ENCODE results near the gene PPP1R14D. TPM values are rescaled to one million over a fixed set of nuclear protein-coding genes. Genes with fewer than 3 reads are reported as not detected.

PPP1R14D gene
- total and polyA plus RNA-seq, 2 of the 8 experiments (the other 6 are each of a cell fraction or from before 2014, with no cell fraction given): not detected

DNA sequence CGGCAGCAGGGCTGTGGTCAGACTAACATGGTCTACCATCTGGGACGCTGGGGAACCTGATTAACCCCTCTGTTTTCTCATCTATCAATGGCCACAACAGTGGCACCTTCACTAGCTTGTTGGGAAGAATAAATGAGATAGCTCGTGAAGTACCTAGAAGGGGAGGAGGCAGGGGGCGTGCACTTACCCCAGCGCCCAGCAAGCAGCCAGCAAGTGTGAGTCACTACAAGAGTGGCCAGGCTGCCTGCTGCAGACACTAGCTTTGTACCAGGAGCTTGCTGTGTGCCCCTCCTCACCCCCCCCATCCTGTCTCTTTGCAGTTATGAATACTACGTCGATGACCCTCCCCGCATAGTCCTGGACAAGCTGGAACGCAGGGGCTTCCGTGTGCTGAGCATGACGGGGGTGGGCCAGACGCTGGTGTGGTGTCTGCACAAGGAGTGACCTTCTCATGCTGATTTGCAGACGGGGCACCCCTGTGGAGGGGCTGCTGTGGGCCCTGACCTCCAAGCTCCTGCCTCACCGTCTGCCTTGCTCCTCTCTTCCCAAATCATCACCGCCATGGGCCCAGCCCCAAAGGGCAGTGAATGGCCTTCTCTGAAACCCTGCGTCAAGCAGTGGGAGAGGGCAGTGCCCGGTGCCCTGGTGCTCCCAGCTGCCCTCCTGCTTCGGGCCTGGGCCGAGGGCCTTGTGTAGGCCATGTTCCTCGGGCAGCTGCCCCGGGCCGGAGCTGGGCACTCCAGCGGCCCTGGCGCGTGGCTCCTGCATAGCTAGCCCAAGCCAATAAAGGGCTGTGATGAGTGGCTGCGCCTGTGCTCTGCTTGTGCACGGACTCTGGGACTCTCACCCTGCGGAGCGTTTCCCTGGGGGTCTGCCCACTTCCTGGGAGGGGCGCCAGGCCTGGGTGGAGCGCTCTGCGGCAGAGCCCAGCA is 61.3 kb downstream of the PPP1R14D start:
- DNase-seq (ENCODE audit: low read depth in 1 of 2, low spot score in 2 of 2) (no peak), FAIRE-seq (no peak)
- H3K4me1 ChIP-seq (replicated peaks in 1 of 4; ENCODE audit: control insufficient read depth in 3 of 4, insufficient read depth in 4 of 4, low read length in 3 of 4): peaks cover 6 to 30% (median 19%) of the 10 kb centered on the region in 4 experiments
- H3K79me1 ChIP-seq (ENCODE audit: low read depth, low read length): no peaks in the 10 kb centered on the region; the same call in 1 of the 2 replicates
- no peak overlapping the region for H3K14ac ChIP-seq (ENCODE audit: insufficient read length)
- no peak overlapping the region for H4K8ac ChIP-seq (ENCODE audit: extremely low read depth, insufficient read depth, low read length)
- H3K27me3 ChIP-seq (replicated peaks in 1 of 4; ENCODE audit: control insufficient read depth in 3 of 4, extremely low read depth in 1 of 4, insufficient read depth in 3 of 4, low read length in 3 of 4): peaks cover 0 to 7% (median 3%) of the 10 kb centered on the region in 4 experiments; a peak in 5 of 7 replicates
- H3K9ac ChIP-seq (replicated peaks in 1 of 4; ENCODE audit: extremely low read depth in 1 of 4, low read depth in 3 of 4, low read length in 3 of 4): no peak overlapping the region
- H2BK5ac ChIP-seq (ENCODE audit: low read depth, low read length): no peak overlapping the region; the same call in 1 of the 2 replicates
- H3K27ac ChIP-seq (ENCODE audit: low read depth, low read length): no peak overlapping the region
- H3K79me2 ChIP-seq (ENCODE audit: control insufficient read depth in 1 of 2, insufficient read depth in 2 of 2, low read length in 2 of 2): no peaks in the 10 kb centered on the region
- ChIA-PET POLR2A (ENCODE audit: partially characterized antibody) (interaction anchor here (0.6 to 2.0 kb wide), 14 partner anchors 9 to 350 kb away, joined by 3 to 9 read pairs (median 4); partner anchors contain the start of genes RAD51 and SPINT1), CTCF (ENCODE audit: partially characterized antibody) (interaction anchor here (0.6 to 15.3 kb wide), 15 partner anchors 8 to 1043 kb away, joined by 3 to 184 read pairs (median 6); partner anchors contain the start of gene VPS18)
- H3K4ac ChIP-seq (replicated peaks; ENCODE audit: insufficient read length, low read depth, low read length): no peak overlapping the region
- no peak overlapping the region for H2BK12ac ChIP-seq (ENCODE audit: low read depth, low read length)
- peaks cover 0 to 2% of the 10 kb centered on the region in 2 experiments for H4K20me1 ChIP-seq (replicated peaks in 1 of 2; ENCODE audit: control insufficient read depth in 1 of 2, insufficient read depth in 2 of 2, low read length in 2 of 2)
- TF ChIP-seq PHF8 (conservative IDR thresholded peaks at IDR 0.05; ENCODE audit: low read depth, low read length): no peak
- no peak overlapping the region for H4K91ac ChIP-seq (replicated peaks; ENCODE audit: insufficient read length, low read length)
- WGBS, 2 experiments (ENCODE audit: extremely low coverage in 1 of 2, insufficient coverage in 1 of 2, insufficient read length in 1 of 2, insufficient replicate concordance in 2 of 2, low coverage in 1 of 2, low lambda C conversion rate in 2 of 2, missing lambda C conversion rate in 1 of 2): 82% methylated on average over 31 of the region's 32 CpGs; no CpG with 5 or more reads in 1 of the 2 experiments
- H2BK15ac ChIP-seq (ENCODE audit: low read length): no peak overlapping the region
- H3K4me3 ChIP-seq (ENCODE audit: extremely low read depth in 1 of 4, insufficient read depth in 2 of 4, low read depth in 3 of 4, low read length in 4 of 4): no peak overlapping the region
- H3K23ac ChIP-seq (ENCODE audit: insufficient read length): no peak overlapping the region
- H4K5ac ChIP-seq (ENCODE audit: insufficient read length, low read depth, low read length): no peak overlapping the region
- H2BK120ac ChIP-seq (replicated peaks; ENCODE audit: low read depth, low read length): no peak overlapping the region
- H2AK5ac ChIP-seq (ENCODE audit: low read depth, low read length): 0 out of 2 replicates have a peak overlapping the region, but pooled peaks have one; percentile 39
- no peaks in the 10 kb centered on the region for H3K9me3 ChIP-seq (ENCODE audit: insufficient read depth in 2 of 2, low read depth in 1 of 2, low read length in 1 of 2)
- no peak overlapping the region for H2BK20ac ChIP-seq (ENCODE audit: low read length)
- no peak overlapping the region for H3K4me2 ChIP-seq (ENCODE audit: insufficient read depth in 1 of 2, low read depth in 2 of 2, low read length in 2 of 2)
- H2AFZ ChIP-seq (ENCODE audit: low read length): no peak overlapping the region
- no peaks in the 10 kb centered on the region for H3K36me3 ChIP-seq (ENCODE audit: control insufficient read depth in 2 of 4, insufficient read depth in 4 of 4, low read length in 3 of 4)
- H3K18ac ChIP-seq (ENCODE audit: extremely low read depth, low read length): no peak overlapping the region
- H3K56ac ChIP-seq (replicated peaks; ENCODE audit: insufficient read length, low read depth, low read length): no peak overlapping the region
- peaks cover 14% of the 10 kb centered on the region; the same call in 1 of the 2 replicates for H3K23me2 ChIP-seq (ENCODE audit: low read depth, low read length)
